Germinal center (tissue), 1 donor: ENCODE data around the gene MXD3.

Experiments
- DNase-seq: peaks from one replicate; pipeline ENCODE4 v3.0.0; 2012; ENCODE audit warnings: mixed read lengths, low spot score

MXD3 gene

DNA sequence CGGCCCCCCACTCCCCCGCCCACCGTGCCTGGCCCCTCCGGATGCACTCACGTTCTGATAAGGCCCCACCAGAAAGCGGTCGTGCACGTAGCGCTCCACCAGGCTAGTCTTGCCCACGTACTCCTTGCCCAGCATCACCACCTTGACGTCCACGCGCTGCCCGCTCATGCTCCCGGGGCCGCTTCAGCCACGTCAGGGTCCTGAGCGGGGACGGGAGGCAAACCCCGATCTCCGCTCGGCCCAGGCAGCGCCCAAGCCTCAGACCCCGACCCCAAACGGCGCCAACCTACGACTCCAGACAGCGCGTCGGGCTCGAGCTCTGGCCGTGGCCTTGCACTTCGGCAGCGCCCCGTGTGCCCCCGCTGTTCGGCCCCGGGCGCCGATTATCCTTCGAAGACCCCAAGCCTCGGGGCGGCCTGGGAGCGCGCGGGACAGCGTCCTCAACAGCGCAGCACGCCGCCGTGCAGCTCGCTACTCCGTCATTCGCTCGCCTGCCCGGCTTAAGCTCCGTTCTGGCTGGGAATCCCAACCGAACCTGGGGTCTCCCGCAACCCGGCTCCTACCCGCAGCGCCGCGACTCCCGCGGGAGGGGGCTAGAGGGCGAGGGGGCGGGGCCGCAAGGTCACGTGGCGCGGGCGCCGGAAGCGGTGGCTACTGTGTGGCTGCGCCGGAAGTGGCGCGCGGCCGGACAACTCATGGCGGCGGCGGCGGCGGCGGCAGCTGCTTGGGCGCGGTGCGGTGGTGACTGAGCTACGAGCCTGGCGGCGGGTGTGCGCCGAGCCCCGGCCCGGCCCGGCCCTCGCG, 8.4 kb downstream of the MXD3 start, which contains the start of the genes PRELID1 and RAB24:
PRELID1 (plus strand) TSS at position 679 of the 804 bp plus-strand sequence. CDS start 187 bp downstream, outside the sequence.
RAB24 (minus strand) TSS at position 599 of the 804 bp plus-strand sequence; CDS start at position 168, 431 bp downstream.
- peak; percentile 87 for DNase-seq

GRCh38 chr5:177302354-177303110, 9.2 kb downstream of the MXD3 start:
- DNase-seq = no peak

GRCh38 chr5:177301503-177302165, 10.1 kb downstream of the MXD3 start:
- no peak for DNase-seq

GRCh38 chr5:177300951-177301350, 10.7 kb downstream of the MXD3 start:
- no peak for DNase-seq

DNA sequence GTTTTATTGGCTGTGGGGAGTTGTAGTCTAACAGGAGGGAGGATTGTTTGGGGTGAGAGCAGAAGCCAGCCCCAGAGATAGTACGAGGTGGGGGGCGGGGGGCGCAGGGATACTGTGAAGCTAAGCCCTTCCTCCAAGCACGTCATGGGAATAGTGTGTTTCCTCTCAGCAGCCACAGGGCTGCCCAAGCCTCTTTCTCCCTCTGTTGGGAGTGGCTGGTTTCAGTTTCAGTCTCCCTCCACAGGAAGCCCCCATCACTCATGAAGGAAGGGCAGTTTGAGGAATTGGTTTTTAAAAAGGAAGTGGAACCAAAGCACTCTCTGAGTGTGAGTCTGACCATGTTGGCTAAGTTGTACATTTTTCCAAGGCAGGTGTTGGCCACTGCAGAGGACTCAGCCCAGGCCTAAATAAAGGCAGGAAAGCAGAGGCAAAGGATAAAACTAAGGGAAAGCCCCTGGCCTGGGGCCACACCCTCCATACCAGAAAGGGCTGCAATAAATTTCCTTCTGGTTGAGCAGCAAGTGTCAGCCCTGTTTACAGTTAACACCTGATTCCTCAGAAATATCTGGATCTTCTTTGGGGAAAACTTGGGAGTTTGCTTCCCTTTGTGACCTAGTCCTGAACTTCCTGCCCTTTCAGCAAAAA, 11.3 kb downstream of the MXD3 start:
- DNase-seq = peak; percentile 75

DNA sequence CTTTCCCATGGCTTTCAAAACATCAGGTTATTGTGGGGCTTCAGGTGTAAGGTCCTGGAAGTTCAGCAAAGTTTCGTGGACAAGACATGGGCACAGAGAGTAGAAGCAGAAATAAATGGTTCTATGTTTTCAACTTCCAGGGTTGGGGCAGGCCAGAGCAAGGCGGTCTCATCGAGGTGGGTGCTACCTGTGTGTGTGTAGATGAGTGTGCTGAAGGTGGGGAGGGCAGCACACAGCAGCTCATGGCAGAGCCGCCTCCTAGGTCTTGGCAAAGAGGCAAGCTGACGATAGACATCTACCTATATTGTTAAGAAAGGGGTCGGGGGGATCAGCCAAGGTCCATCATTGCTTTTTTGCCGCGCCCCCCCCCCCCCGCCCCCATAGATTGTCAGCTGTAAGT, 12.0 kb downstream of the MXD3 start:
- no peak for DNase-seq

DNA sequence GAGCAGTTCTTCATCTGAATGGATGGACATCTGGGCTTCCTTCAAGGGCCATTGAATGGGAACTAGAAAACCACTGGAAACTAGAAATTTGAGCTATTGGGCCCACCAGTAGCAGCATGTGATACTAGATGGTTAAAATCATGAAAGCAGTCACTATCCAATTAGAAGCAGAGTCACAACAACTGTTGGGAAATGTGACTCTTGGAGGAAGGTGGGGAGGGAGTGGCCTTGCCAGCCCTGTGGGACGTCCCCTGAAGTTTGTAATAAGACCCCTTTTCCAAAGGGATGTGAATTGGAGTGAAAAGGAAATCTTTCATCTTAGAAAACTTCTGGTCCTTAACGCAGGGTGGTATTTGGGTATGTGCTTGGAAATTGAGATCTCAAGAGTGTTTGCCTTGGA, 13.8 kb downstream of the MXD3 start:
- no peak for DNase-seq

GRCh38 chr5:177296581-177296980, 15.1 kb downstream of the MXD3 start:
- DNase-seq = no peak

- no peak for DNase-seq
These were observed 15.8 kb downstream of the MXD3 start for GRCh38 chr5:177295924-177296323.

DNA sequence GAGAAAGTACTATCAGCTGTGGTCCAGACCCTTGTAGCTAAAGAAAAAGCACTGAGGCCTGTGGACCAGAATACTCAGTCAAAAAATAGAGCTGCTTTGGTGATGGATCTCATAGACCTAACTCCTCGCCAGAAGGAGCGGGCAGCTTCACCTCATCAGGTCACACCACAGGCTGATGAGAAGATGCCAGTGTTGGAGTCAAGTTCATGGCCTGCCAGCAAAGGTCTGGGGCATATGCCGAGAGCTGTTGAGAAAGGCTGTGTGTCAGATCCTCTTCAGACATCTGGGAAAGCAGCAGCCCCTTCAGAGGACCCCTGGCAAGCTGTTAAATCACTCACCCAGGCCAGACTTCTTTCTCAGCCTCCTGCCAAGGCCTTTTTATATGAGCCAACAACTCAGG, 17.1 kb downstream of the MXD3 start:
- no peak for DNase-seq

DNA sequence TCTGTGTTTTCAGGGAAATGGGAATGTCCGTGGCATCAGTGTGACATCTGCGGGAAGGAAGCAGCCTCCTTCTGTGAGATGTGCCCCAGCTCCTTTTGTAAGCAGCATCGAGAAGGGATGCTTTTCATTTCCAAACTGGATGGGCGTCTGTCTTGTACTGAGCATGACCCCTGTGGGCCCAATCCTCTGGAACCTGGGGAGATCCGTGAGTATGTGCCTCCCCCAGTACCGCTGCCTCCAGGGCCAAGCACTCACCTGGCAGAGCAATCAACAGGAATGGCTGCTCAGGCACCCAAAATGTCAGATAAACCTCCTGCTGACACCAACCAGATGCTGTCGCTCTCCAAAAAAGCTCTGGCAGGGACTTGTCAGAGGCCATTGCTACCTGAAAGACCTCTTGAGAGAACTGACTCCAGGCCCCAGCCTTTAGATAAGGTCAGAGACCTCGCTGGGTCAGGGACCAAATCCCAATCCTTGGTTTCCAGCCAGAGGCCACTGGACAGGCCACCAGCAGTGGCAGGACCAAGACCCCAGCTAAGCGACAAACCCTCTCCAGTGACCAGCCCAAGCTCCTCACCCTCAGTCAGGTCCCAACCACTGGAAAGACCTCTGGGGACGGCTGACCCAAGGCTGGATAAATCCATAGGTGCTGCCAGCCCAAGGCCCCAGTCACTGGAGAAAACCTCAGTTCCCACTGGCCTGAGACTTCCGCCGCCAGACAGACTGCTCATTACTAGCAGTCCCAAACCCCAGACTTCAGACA, 17.7 kb downstream of the MXD3 start:
- no peak for DNase-seq

GRCh38 chr5:177291735-177292134, 20.0 kb downstream of the MXD3 start:
- DNase-seq = no peak

DNA sequence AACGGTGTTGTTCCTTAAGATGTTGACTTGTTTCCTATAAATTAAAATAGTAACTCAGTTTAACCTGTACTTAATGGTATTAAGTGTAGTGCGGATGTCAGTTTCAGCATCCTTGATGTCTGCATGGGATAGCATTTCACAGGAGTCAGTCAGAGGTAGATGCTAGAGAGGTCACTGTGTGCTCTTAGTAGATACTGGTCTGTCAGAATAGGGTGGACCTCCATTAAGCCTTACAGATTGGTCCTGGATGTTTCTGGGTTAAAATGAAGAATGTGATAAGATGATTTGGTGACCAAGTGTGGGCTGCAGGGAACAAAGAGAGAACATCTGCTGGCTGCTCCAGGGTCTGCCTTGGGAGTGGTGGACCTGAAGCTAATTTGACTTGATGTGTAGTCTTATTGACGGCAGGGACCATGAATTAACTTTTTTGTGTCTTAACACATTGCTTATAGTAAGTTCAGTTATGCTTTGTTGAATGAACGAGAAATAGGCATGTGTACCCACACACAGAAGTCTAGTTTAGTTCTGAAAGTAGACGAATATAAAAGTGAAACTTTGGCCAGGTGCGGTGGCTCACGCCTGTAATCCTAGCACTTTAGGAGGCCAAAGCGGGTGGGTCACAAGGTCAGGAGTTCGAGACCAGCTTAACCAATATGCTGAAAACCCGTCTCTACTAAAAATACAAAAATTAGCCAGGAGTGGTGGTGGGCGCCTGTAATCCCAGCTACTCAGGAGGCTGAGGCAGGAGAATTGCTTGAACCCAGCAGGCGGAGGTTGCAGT, 20.7 kb downstream of the MXD3 start:
- DNase-seq = no peak

GRCh38 chr5:177288191-177288590, 23.5 kb downstream of the MXD3 start:
- DNase-seq = no peak

DNA sequence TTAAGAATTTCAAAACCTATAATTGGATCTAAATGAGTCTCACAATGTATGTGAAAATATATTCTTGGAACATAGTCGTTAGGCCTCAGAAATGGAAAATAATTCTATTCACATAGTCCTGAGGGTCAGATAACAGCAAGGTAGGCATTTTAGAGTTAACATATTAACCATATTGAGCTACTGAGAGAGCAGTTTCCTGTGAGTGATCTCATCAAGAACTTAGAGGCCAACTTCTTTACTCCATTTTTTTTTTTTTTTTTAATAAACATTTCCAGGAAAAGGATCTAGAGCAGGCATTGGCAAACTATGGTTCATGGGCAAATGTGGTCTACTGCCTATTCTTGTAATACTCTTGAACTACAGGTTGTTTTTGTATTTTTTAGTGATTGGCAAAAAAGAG, 34.8 kb downstream of the MXD3 start:
- no peak for DNase-seq

- no peak for DNase-seq
These were observed 35.8 kb downstream of the MXD3 start for GRCh38 chr5:177275883-177276282.

- DNase-seq = no peak
These were observed 40.6 kb downstream of the MXD3 start for GRCh38 chr5:177271113-177271512.

DNA sequence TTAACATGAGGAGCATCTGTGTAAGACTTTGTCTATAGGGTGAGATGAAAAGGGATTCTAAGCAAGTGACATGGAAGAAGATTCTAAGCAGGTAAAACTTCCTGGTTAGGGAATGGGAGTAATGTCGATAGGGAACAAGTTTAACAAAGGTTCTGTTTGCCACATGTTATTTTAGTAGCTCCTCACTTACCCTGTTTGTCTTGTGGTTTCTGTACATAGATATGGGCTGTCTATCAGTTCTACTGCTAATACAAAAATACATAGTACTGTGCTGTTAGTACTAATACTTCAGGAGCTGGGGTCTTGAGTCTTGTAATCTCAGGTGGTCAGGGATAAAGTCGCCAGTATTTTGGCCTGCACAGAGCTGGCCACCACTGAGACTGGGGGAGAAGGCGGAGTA, 41.0 kb downstream of the MXD3 start:
- no peak for DNase-seq

DNA sequence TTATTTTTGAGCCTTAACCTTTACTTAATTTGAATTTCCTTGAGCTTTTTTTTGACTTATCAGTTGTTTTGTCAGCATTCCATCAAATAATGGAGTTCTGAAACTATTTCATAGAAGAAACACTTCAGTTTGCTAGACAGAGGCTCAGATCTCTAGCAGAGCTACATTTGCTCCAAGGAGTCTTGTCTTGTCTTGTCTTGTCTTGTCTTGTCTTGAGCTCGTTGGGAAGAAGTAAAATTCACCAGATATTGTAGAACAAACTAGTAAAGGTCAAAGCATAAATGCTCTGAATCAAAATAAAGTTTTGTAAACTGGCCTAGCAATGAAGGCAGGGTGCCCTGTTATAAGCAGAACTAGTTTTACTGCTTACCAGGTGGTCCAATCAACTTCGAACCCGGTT, 41.7 kb downstream of the MXD3 start:
- DNase-seq = no peak

DNA sequence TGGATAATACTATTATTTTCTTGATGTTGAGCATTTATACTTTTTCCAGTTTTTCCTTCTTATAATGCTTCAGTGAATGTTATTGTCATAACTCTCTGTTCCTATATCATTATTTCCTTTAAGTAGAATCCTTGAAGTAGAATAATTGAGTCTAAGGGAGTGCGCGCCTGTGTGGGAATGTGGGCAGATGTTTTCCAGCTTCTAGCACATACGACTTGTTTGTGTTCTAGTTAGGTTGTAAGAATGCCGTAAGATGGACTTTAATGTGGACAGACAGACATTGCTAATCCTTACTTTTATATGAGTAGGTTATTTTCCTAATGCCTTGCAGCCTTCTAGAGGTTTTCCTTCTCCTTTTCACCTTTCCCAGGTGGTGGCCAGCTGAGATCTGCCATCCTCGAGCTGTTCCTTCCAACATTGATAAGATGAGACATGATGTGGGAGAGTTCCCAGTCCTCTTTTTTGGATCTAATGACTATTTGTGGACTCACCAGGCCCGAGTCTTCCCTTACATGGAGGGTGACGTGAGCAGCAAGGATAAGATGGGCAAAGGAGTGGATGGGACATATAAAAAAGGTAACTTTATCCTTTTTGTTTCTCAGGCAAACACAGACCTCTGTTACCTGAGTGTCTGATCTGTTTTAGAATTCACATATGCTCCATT, 42.3 kb downstream of the MXD3 start:
- DNase-seq = no peak
